OCI-LY7 (cell line): ENCODE measurements around the gene TREM2.

Experiments used
- EZH2phosphoT487 ChIP-seq: fragments of 200-600 bp; sonication (generic); IDR thresholded peaks from 2 replicates; pipeline ENCODE4 v1.6.1; 2018; ENCODE audit warnings: low read depth, borderline replicate concordance, mild to moderate bottlenecking, mixed run types, antibody characterized with exemption, low read length, moderate library complexity, mixed read lengths
- TF ChIP-seq, protein P1 (sequence below): fragments of 200-600 bp; sonication (generic); conservative IDR thresholded peaks from 2 replicates; pipeline ENCODE4 v1.5.1; 2014; ENCODE audit warnings: mild to moderate bottlenecking, antibody characterized with exemption, low read length, moderate library complexity, mixed read lengths

DNA sequence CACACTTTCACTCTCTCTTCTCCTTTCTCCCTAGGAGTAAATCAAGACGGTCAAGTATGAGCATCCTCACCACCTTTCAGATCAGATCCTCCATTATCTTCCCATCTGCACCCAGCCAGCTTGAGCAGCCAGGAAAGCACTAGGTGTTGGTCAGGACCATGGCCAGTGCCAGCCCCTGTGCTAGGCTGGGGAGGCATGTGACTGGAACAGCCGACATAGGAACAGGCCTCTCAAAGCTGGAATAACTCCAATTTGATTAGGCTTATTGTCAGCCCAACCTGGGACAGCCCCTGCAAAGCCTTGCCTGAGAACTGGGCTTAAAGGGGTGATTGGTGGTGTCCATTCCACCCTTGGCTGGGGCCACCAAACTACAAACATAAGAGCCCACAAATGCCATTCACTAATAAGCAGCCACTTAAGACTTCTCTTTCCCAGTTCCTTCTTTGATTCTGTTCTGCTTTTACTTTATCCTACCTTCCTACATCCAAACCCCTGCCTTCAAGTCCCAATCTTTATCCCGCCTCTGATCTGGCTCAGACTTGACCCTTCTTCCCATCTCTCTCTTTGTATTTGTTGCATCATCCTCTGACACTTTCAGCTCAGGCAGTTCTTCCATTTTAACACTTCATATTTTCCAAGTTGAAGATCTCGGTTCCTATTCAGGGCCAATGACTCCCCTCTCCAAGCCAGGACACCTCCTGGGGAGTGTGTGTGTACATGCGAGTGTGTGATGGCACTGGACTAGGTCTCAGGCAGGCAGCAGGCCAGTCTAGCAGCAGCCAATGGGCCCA lies 4.5 kb upstream of the TREM2 start:
- TF ChIP-seq, protein P1, sequence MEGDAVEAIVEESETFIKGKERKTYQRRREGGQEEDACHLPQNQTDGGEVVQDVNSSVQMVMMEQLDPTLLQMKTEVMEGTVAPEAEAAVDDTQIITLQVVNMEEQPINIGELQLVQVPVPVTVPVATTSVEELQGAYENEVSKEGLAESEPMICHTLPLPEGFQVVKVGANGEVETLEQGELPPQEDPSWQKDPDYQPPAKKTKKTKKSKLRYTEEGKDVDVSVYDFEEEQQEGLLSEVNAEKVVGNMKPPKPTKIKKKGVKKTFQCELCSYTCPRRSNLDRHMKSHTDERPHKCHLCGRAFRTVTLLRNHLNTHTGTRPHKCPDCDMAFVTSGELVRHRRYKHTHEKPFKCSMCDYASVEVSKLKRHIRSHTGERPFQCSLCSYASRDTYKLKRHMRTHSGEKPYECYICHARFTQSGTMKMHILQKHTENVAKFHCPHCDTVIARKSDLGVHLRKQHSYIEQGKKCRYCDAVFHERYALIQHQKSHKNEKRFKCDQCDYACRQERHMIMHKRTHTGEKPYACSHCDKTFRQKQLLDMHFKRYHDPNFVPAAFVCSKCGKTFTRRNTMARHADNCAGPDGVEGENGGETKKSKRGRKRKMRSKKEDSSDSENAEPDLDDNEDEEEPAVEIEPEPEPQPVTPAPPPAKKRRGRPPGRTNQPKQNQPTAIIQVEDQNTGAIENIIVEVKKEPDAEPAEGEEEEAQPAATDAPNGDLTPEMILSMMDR, result no peak
- TF ChIP-seq EZH2phosphoT487, result no peak
